Smooth muscle cell (in vitro differentiated cells): ENCODE results near the gene CDKN2B-AS1. TPM values are rescaled to one million over a fixed set of nuclear protein-coding genes. Genes with fewer than 3 reads are reported as not detected.
A peak's percentile ranks its signal among the peaks of the same experiment; 100 is the strongest.

Experiments
- DNase-seq: peaks from one replicate; lab custom pipeline; 2025; ENCODE audit not compliant: unreplicated experiment; lab: John Stamatoyannopoulos, UW
- H2AFZ ChIP-seq: fragments of 200-600 bp; sonication (generic); 2 replicates; pipeline ENCODE4 v1.6.0; 2016; ENCODE audit warnings: antibody characterized with exemption, low read depth, mild to moderate bottlenecking
- H3F3A ChIP-seq: fragments of 200-600 bp; sonication (generic); 2 replicates; pipeline ENCODE4 v1.6.0; 2017; ENCODE audit warnings: antibody characterized with exemption, low read depth
- H3K27ac ChIP-seq: fragments of 200-600 bp; sonication (generic); 2 replicates; pipeline ENCODE4 v1.5.1; 2016; ENCODE audit warnings: low read depth, mild to moderate bottlenecking
- H3K27me3 ChIP-seq: fragments of 200-600 bp; sonication (generic); 2 replicates; pipeline ENCODE4 v1.6.1; 2016; ENCODE audit warnings: low read depth, mild to moderate bottlenecking
- H3K36me3 ChIP-seq: fragments of 200-600 bp; sonication (generic); 2 replicates; pipeline ENCODE4 v1.5.1; 2016; ENCODE audit warnings: low read depth
- H3K4me1 ChIP-seq: fragments of 200-600 bp; sonication (generic); 2 replicates; pipeline ENCODE4 v1.5.1; 2016; ENCODE audit warnings: low read depth
- H3K4me2 ChIP-seq: fragments of 200-600 bp; sonication (generic); 2 replicates; pipeline ENCODE4 v1.6.0; 2016; ENCODE audit warnings: mild to moderate bottlenecking
- H3K4me3 ChIP-seq: fragments of 200-600 bp; sonication (generic); 2 replicates; pipeline ENCODE4 v1.5.1; 2016; ENCODE audit warnings: mild to moderate bottlenecking
- H3K79me2 ChIP-seq: fragments of 200-600 bp; sonication (generic); 2 replicates; pipeline ENCODE4 v1.6.0; 2016; ENCODE audit warnings: low read depth, mild to moderate bottlenecking
- H3K9ac ChIP-seq: fragments of 200-600 bp; sonication (generic); 2 replicates; pipeline ENCODE4 v1.6.0; 2016; ENCODE audit warnings: low read depth
- H3K9me3 ChIP-seq: fragments of 200-600 bp; sonication (generic); replicated peaks from 2 replicates; pipeline ENCODE4 v1.5.1; 2016; ENCODE audit warnings: low read depth
- H4K20me1 ChIP-seq: fragments of 200-600 bp; sonication (generic); 2 replicates; pipeline ENCODE4 v1.6.0; 2016; ENCODE audit warnings: low read depth
- WGBS: methylation state at CpG from one replicate; pipeline ENCODE4 v1.1.7; 2016; ENCODE audit warnings: low lambda C conversion rate; 5-methylcytosine and 5-hydroxymethylcytosine counted together
- polyA plus RNA-seq: library from polyadenylated mRNA; unstranded; fragments of >200 nt; fragmentation: Nextera tagmentation; extraction: Ambion mirVana; gene quantifications from 2 replicates; pipeline ENCODE4 v1.2.1, GENCODE V29; 2016
- total RNA-seq: library from RNA; depleted of rRNA; stranded (reverse); fragments of >200 nt; gene quantifications from 2 replicates; pipeline ENCODE4 v1.2.3, GENCODE V29; 2014
- TF ChIP-seq, protein P1 (sequence below): fragments of 200-600 bp; sonication (generic); IDR thresholded peaks from 2 replicates; pipeline ENCODE4 v1.5.1; 2017; ENCODE audit warnings: borderline replicate concordance, mild to moderate bottlenecking, antibody characterized with exemption; ENCODE audit not compliant: insufficient read depth, poor library complexity, severe bottlenecking

Gene CDKN2B-AS1
- total and polyA plus RNA-seq, 2 experiments from 2014 or later = 32.7 to 38.5 TPM

DNA sequence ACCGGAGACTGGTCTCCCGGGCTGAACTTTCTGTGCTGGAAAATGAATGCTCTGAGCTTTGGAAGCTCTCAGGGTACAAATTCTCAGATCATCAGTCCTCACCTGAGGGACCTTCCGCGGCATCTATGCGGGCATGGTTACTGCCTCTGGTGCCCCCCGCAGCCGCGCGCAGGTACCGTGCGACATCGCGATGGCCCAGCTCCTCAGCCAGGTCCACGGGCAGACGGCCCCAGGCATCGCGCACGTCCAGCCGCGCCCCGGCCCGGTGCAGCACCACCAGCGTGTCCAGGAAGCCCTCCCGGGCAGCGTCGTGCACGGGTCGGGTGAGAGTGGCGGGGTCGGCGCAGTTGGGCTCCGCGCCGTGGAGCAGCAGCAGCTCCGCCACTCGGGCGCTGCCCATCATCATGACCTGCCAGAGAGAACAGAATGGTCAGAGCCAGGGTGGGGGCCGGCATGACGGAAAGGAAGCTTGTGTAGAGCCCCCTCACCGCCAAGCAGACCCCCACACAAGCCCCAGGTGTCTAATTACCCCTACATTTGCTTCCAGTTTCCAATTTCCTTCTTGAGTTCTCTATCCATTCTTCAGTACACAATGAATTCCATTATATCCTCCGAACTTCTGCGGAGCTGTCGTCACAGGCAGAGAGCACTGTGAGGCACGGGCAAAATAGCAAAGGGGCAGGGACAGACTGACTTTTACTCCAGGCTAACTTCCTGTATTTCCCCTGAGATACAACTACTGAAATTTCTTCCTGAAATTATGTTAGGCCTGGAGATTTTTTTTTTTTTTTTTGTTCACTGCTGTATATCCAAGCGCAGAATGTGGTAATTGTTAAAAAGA is 23.6 kb upstream of the CDKN2B-AS1 start:
- Histone ChIP-seq H3K4me2 (peak overlapping the region; percentile 58), H3K36me3 (no peaks in the 10 kb centered on the region), H3K4me3 (no peak overlapping the region), H3K9me3 (no peaks in the 10 kb centered on the region), H3K79me2 (no peaks in the 10 kb centered on the region), H3K27me3 (peaks cover 100% of the 10 kb centered on the region), H3K9ac (no peak overlapping the region), H3K27ac (no peak overlapping the region), H2AFZ (no peak overlapping the region), H4K20me1 (peaks cover 44% of the 10 kb centered on the region), H3F3A (no peaks in the 10 kb centered on the region), H3K4me1 (no peaks in the 10 kb centered on the region)
- 12% methylated on average over 45 of the region's 45 CpGs for WGBS
- DNase-seq = no peak
- TF ChIP-seq, protein P1, sequence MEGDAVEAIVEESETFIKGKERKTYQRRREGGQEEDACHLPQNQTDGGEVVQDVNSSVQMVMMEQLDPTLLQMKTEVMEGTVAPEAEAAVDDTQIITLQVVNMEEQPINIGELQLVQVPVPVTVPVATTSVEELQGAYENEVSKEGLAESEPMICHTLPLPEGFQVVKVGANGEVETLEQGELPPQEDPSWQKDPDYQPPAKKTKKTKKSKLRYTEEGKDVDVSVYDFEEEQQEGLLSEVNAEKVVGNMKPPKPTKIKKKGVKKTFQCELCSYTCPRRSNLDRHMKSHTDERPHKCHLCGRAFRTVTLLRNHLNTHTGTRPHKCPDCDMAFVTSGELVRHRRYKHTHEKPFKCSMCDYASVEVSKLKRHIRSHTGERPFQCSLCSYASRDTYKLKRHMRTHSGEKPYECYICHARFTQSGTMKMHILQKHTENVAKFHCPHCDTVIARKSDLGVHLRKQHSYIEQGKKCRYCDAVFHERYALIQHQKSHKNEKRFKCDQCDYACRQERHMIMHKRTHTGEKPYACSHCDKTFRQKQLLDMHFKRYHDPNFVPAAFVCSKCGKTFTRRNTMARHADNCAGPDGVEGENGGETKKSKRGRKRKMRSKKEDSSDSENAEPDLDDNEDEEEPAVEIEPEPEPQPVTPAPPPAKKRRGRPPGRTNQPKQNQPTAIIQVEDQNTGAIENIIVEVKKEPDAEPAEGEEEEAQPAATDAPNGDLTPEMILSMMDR = no peak

DNA sequence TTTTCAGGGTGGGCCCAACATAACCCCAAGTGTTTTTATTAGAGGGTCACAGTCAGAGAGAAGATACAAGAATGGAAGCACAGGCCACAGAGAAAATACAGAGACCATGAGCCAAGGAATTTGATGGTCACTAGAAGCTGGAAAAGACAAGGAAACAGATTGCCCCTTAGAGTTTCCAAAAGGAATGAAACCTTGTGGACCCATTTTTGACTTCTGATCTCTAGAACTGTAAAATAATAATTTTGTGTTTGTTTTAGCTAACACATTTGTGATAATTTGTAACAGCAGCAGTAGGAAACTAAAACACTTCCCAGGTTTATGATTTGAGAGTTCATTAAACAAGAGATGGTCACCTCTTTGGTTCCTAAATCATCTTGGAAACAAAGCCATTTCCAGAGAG is 22.2 kb upstream of the CDKN2B-AS1 start:
- Histone ChIP-seq H3K9ac (no peak overlapping the region), H3K4me3 (no peak overlapping the region), H3K4me1 (no peaks in the 10 kb centered on the region), H3K27ac (no peak overlapping the region), H3K4me2 (no peak overlapping the region), H3K9me3 (no peaks in the 10 kb centered on the region), H3K27me3 (peaks cover 100% of the 10 kb centered on the region), H3K79me2 (no peaks in the 10 kb centered on the region), H2AFZ (no peak overlapping the region), H3F3A (no peaks in the 10 kb centered on the region), H3K36me3 (no peaks in the 10 kb centered on the region), H4K20me1 (peaks cover 44% of the 10 kb centered on the region)
- TF ChIP-seq, protein P1 = no peak
- DNase-seq = no peak

DNA sequence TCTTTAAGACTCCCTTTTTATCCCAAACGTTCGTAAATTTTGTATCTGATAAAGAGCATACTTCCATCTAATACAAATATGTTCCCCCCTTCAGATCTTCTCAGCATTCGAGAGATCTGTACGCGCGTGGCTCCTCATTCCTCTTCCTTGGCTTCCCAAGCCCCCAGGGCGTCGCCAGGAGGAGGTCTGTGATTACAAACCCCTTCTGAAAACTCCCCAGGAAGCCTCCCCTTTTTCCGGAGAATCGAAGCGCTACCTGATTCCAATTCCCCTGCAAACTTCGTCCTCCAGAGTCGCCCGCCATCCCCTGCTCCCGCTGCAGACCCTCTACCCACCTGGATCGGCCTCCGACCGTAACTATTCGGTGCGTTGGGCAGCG is 20.3 kb upstream of the CDKN2B-AS1 start:
- WGBS = 2% methylated on average over 19 of the region's 21 CpGs
- no peak for DNase-seq
- H3K4me2 ChIP-seq = peak overlapping the region; percentile 94
- H3K36me3 ChIP-seq = no peaks in the 10 kb centered on the region
- H3K27ac ChIP-seq = no peak overlapping the region
- H3K9ac ChIP-seq = no peak overlapping the region
- peaks cover 100% of the 10 kb centered on the region for H3K27me3 ChIP-seq
- TF ChIP-seq, protein P1 = no peak
- H3F3A ChIP-seq = no peaks in the 10 kb centered on the region
- H4K20me1 ChIP-seq = peaks cover 35% of the 10 kb centered on the region
- H3K79me2 ChIP-seq = no peaks in the 10 kb centered on the region
- H3K9me3 ChIP-seq = no peaks in the 10 kb centered on the region
- H3K4me3 ChIP-seq = peak overlapping the region; percentile 59
- H2AFZ ChIP-seq = peak overlapping the region; percentile 75
- H3K4me1 ChIP-seq = no peaks in the 10 kb centered on the region
